NCI-H146 treated with DMSO at 0.1 percent for 48 hours (cell line): Measurements from ENCODE around the gene APOL2.
"Not testable (repeated sequence)": the region's sequence is repeated elsewhere in the genome, so short reads cannot be mapped to it uniquely, and the experiment has no call there.

Experiments used
- DNase-seq: peaks from one replicate; lab custom pipeline; 2025; ENCODE audit not compliant: unreplicated experiment; lab: John Stamatoyannopoulos, UW

APOL2 gene

DNA sequence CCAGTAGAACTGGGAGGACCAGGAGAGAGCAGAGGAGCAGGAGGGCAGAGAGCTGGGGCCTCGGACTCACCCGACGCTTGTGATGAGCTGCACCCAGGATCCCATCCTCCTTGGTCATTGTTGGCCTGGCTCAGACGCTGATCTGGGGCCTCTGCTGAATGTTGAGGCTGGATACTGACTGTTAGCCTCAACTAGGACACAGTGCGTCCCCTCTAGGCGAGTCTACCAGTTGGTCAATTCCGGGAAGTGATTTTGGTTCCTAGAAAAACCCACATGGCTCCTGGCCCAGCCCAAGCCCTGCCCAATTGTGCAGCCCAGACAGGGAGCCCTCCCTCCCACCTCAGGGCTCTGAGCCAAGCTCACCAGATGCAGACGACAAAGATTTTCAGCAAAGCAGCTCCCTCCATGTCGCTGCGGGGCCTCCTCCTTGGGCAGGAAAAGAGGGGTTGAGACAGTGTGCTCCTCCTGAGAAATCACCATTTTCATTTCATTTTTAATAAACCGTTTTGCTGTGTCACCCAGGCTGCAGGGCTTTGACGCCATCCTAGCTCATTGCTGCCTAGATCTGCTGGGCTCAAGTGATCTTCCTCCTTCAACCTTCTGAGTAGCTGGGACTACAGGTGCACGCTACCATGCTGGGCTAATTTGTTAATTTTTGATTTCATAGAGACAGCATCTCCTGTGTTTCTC, 37.6 kb downstream of the APOL2 start, which contains the start of gene APOL4:
TSS of gene APOL4 (minus strand) at position 180 of the 690 bp plus-strand sequence. CDS start at position 105, 75 bp downstream.
- no peak for DNase-seq

DNA sequence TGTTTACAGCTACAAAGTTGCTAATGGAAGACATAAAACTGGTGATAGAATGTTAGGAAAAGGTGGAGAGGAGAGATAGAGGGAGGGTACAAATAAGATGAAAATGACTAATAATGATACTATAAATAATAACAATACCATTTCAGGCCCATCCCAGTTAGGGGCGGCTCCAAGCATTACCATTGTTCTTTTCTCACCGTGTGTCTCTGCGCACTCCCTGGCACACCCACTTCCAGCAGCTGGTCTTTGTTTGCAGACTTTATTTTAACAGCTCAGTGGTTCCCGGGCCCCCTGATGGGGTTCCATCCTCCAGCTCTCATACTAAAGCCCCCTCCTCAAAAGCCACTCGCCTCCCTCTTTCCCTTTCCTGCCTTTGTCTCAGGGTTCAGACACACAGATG, 38.3 kb downstream of the APOL2 start:
- DNase-seq: not testable (repeated sequence)

DNA sequence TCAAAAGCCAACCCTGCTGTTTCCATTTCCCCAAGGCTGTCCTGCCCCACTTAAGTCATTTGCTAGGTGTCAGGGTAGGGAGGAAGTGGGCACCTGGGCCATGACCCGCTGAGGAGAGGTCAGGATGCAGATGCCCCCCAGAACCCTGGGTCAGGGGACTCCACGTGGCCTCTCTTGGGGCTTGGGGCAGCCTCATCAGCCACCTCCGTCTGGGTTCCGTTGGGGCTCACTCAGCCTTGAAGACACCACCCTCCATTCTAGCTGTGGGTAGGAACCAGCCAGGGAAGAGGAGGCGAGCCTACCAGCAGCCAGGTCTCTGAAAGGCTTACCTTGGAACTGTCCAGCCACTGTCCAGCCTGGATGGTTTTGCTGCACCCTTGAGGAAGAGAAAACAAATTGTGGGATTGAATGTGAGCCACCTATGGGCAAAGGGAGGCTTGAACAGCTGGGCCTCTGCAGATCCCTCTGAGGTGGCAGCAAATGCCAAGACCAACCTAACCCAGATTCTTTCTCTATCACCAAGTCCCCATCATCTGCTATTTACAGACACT, 40.3 kb downstream of the APOL2 start:
- no peak for DNase-seq

DNA sequence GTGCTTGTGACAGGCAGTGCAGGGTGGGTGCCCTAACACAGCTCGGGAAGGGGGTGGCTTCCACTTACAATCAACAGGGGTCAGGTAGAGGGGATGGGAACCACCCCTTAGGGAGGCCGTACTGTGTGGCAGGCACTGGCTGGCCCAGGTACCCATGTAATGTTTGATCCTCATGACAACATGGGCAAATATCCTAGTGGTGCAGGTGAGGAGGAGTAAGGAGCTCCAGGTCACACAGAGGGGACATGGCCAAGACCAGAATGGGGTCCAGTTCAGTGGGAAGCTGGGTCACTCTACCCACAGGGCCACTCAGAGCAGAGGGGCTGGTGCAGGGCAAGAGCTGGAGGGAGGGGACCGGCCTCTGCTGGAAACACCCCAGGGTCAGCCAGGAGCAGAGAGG, 40.8 kb downstream of the APOL2 start:
- DNase-seq: no peak

DNA sequence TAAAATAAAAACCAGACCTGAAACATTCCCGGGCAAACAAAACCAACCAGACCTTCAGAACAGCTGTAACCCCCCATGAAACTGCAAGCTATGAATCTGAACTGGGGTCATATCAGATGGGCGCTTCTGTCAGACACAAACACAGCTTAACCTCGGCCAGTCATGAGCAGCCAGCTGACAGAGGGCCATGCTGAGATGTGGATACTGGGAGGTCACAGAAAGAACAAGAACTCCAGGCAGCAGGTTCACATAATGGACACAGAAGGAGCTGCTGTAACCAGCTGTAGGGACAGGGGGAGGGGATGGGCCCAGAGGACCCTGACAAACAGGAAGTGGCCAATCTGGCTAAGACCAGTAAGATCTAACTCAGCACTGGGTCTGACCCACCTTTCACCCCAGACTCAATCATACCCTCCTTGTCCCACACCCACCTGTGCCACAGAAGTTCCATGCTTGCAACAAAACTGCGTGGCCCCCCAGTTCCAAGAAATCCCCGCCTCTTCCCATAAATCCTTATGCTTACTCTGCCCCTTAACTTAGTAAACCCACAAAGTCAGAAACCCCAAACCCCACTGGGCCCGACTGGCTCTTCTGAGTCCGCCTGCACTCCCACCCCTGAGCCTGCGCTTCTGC, 41.7 kb downstream of the APOL2 start:
- peak; percentile 25 for DNase-seq

DNA sequence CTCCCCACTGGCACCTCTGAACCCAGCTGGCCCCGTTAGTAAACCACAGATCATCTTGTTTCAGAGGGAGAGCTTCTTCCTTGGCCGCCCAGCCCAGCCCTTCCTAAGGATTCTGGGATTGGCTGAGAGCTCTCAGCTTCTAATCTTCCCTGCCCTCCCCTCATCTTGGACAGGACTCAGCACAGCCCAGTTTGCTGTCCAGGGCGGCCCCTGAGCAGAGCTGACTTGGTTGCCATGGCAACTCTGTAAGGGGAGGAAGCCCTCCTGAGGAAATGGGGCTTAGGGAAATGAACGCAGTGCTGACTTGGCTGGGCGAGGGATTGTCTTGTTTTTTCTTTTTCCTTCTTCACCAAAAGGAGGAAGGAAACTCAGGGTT, 42.3 kb downstream of the APOL2 start:
- DNase-seq: peak; percentile 0

DNA sequence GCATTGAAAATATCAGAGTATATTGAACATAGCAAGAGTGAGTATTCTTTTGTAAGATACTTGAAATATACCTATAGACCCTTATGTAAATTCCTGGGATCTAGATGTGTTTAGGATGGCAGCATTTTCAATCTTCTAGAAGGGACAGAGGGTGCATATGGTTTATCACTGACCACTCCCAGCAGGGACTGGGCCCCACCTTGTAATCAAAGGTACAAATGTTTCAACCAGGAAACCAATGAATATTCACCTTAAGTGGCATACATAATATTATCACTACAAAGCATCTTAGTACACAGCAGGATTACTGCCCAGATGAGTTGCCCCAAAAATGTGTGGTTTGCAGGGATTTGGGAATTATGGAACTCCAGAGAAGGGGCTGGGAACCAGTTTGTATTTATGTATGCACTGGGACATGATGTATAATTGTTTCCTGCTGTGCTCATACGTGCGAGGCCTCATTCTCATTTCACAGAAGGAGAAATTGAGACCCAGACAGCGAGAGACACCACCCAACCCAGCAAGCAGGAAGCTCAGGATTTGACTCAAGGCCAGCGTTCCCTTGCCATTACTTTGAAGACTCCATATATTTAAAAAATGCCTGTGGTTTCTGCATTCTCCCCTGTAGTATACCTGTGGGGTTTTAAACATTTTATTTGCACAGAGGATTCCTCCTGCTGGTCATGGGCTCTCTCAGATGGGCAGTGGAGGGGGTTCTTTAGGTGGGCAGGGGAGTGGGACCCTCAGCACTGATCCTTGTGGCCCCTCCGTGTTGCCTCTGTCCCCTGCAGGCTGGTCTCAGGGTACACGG, 42.9 kb downstream of the APOL2 start:
- DNase-seq: no peak

DNA sequence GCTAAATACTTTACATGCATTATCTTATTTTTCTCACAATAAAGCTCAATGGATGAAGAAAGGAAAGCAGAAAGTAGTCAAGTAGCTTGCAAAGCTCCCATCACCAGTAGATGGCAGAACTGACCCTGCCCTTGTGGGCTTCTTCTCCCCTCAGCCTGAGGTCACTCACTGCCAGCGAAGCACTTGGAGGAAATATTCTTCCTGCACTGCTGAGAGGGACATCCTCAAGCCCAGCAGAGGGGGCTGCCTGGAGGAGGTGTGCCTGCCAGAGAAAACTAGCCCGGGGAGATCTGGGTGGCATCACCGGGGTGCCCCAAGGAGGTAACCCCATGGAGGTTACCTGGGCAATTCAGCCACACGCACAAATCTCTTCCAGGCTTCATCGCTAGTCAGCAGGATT, 44.4 kb downstream of the APOL2 start:
- DNase-seq: peak; percentile 3

DNA sequence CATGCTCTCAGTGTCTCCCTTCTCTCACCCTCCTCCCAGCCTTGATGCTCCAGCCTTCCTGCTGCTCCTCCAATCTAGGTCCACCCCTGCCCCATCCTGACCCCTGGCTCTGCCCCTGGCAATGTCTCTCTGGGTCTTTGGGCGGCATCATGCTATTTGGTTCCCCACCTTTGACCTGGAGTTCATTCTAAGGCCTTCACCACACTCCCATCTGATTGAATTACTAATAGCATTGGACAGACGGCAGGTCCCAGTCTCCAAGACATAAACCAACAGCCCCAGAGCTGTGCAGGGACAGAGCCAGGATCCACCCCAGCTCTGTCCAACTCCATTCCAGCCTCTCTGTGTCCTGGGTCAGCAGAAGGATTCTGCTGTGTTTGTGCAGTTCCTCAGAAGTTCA, 44.9 kb downstream of the APOL2 start:
- no peak for DNase-seq

DNA sequence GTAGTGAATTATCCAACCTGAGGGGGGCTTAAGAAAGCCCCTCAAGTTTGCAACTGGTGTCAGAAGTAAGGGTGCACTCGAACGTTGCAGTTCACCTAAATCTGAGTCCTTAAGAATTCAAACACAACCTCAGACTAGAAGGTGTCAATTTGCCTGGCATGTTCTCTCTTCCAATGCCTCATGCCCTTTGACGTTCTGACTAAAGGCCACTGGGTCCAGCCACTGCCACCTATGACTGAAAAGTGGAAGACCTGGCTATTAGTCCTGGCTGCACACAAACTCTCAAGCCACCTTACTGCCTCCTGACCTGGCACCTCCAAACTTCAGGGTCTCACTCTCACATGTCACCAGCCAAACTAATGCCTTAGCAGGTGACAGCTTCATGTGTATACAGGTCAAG, 45.8 kb downstream of the APOL2 start:
- DNase-seq: no peak

DNA sequence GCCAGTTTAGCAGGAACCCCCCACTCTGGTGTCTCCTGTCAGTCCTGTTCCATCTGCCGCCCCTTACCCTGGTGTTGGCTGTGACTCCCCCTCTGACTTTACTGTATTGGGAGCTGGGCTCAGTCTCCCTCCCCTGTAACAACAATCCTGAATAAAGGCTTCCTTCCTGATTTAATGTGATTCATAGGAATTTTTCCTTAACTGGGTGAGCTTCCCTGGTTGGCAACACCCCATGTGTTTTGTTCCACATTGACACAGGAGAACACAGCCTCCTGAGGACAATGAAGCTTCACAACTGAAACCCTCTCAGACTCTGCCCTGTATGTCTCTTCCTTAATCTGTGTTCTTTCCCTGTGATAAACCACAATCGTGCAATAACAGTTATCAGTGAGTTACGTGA, 46.2 kb downstream of the APOL2 start:
- no peak for DNase-seq

DNA sequence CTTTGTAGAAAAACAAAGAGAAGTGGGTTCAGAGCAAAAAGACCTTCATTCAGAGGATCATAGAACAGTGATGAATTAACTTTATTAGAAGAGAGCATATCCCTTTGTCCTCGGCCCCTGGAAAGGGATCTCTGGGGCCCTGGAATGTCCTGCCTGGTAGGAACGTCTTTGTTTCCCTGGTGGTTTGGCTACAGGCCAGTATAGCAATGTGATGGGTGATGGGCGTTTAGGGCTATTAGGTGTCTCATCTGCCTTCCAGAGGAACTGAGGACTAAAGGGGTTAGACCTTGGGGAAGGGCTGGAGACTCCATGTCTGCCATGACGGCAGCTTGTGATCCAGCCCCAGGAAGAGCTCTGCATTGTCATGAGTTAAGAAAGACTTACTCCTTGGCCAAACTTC, 46.8 kb downstream of the APOL2 start:
- no peak for DNase-seq

DNA sequence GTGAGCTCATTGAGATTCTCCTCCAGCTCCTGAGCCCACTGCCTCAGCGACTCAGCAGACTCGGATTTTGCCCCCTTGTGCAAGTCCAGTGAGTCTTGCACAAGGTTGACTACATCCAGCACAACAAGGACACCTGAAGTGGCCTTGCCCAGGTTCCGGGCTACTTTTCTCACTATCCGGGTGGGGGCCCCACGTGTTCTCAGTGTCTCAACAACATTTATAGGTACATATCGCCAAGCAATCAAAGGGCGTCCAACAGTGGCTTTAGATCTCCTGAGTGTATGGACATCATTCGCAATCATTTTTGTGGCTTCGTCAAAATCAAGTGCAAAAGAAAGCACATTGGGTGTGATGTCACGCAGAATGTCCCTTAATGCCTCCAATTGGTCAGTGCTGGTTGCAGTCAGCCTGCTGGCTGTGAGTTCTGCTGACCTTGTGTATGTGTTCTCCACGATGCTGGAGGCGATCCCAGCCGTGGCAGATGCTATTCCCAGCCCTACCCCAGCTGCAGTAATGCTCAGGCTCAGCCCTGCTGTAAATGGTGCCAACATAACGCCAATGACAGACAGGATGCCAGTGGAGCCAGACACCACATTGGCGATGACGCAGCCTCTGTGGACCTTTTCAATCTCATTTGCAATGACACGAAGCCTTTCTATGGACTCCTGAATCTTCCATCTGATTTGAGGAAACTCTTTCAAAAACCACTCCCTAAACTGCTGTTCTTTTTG, 48.1 kb downstream of the APOL2 start:
- no peak for DNase-seq

DNA sequence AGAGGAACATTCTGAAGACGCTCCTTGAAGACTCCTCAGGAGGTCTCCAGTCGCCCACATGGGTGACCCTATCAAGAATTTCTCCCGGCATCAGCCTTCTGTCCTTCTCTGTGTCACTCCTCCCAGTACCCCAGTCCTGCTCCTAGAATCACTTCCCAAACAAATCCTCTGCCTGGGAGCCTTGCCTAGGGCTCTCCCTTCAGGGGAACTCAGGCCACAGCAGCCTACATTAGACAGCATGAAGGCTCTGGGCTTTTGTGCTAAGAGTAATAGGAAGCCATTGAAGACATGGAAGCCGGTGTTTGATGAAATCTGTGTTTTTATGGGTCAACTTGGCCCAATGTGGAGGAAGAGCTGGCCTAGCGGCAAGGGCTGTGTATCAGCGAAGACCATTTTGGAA, 51.5 kb downstream of the APOL2 start:
- DNase-seq: not testable (repeated sequence)

DNA sequence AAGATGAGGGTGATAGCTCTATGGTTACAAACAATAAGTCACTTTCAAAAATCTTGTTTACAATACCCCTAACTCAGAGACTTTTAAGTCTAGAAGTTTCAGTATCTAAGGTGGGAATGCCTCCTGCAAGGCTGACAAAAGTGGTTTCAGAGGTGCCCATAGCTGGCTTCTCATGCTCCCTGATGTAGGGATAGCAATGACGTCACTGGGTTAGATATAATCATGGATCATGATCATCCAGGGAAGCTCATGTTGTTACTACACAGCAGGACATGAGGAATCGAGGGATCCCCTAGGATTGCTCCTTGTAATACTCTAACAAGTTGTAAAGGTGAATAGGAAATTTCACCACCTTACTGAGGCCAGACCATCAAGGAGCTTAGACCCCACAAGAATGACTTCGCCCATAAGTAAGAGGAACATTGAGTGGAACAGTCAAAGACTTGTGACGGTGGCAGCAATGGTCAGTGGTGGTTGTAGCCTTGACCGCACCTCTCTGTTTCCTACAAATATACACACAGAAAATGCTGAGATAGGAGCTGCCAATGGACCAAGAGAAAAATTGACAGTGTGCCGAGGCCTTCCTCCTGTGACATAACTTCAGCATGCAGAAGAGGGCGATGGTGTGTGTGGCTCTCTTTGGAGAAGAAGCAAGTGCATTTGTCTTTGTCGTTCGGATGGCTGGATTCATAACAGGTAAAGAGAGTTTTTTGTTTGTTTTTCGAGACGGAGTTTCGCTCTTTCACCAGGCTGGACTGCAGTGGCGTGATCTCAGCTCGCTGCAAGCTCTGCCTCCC, 53.3 kb downstream of the APOL2 start:
- no peak for DNase-seq

DNA sequence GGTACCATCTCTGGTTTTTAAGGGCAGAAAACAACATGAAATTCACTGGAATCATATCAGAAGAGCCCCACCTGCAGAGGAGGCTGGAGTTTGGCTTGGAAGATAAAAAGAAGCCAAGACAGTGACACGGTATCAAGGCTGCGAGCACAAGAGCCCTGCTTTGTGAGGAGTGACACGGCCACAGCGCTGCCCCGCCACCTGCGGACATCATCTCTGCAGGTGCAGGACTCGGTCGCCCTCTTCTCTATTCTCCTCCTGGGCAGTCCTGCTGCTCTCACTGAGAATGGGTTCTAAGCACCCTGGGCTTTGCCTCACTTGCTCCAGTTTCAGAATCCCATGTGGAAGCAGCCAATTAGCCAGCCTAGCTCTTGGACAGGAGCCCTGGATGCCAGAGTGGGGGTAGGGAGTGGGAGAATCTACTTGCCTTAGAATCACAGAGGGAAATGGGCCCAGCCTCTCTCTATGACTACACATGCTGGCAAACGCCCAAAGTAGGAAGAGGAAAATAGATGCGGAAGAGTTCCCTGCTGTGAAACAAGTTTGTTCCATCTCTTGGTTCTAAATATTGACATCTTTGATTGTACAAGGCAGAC, 54.8 kb downstream of the APOL2 start:
- peak; percentile 36 for DNase-seq

DNA sequence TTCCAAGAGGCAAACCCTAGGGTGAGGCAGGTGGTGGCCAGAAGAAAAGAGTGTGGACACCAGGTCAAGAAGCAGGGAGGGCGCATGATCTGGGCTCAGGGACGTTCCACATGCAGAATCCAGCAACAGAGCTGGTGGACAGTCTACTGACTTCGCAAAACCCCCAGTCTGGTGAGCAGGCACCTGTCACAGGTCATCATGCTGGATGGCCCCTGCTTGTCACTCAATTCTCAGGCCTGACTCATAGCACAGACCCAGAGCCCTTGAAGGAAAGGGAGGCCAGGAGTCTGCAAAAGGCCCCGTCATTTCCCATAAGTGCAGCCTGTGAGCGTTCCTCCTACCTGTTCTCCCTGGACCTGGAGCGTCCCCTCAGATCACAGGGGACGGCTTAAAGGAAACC, 55.9 kb downstream of the APOL2 start:
- no peak for DNase-seq

DNA sequence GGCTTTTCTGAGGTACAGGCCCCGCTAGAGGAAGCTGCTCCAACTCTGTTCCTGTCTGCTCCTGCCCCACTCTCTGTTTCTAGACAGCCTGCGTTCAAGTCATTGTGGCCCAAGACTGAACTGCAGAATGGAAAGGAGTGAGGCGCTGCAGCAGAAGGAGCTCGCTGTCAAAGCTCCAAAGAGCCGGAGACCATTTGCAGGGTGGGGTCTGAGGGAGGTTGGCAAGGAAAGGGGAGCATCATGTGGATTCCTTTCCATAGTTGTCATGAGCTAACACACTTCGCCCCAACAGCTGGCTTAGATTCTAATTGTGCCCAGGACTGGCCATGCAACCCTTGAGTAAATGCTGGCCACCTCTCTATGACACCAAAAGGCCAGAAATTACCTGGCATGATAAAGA, 56.5 kb downstream of the APOL2 start:
- no peak for DNase-seq

DNA sequence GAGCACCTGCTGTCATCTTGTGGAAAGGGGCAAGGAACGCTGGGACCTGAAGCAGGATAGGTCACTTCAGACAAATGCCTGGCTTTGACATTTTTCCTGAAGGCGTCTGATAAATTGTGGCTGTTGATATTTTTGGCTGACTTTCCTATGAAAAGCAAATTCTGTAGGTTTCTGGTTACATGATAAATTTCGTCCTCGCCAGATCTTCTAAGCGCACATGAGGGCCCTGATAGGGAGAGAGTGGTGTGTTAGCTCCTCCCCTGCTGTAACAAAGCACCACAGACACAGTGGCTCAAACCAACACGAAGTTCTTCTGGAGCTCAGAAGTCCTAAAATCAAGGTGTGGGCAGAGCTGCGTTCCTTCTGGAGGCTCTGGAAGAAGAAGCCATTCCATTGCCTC, 57.3 kb downstream of the APOL2 start:
- DNase-seq: no peak

DNA sequence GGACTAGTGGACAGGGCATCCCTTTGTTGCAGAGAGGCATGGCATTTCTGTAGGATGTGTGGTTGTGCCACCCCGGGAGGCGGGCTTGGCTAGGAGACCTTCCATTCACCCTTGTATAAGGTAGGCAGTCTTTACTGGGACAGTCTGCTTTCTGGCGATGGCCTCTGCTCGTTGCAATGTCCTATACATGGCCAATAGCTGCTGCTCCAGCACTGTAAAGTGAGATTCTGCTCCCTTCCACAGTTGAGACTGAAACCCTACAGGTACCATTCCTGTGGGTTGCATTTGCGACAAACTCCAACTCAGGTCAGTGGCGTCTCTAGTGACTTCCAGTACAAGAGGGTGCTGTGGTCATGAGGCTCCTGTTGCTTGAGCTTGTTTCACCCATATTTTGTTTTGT, 58.4 kb downstream of the APOL2 start:
- DNase-seq: no peak
